ENCODE data around the gene DNAJB5. TPM values are rescaled to one million over a fixed set of nuclear protein-coding genes. Genes with fewer than 3 reads are reported as not detected.
A peak's percentile ranks its signal among the peaks of the same experiment; 100 is the strongest.
"Not testable (repeated sequence)": the region's sequence is repeated elsewhere in the genome, so short reads cannot be mapped to it uniquely, and the experiment has no call there.

DNAJB5 gene
- 15.3 TPM for total RNA-seq
- polyA plus RNA-seq: 89.8 TPM

DNA sequence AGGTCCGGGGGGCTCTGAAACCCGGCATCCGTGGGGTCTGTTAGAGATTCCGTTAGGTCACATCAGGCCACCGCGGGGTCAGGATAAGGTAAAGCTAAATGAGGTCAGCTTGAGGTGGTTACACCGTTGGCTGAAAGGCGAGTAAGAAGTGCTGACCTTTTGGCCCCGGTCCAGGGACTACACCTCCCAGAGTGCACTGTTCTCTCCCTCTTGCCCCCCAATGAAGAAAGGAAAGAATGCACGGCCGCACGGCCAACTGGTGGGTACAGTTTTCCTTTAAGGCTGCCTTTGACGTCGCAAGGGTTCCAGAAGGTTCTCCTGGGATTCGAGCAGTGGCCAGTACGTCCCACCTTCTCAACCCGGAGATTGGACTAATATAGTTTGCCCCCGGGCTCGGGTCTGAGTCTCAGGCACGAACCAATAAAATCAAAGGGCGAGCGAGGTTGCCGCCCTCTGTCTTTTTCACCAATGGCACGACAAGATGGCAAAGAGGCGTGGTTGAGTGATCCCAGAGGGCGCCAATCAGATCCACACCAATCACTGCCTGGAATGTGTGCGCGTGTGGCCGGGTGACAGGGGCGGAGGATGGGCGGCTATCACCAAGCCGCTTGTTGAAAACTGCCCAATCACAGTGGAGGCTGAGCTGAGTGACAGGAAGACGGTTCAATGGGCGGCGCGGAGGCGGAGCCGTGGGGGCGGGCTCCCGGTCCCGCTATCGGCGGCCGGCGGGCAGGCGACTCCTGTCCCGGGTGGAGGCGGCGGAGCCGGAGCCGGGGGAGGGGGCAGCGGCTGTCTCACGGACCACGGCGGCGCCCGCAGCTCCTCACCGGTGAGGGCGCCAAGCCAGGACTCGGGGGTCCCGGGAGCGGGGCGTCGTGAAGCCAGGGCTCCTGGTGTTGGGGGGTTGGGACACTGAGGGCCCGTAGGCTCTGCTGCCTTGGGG is at the start of gene DNAJB5:
TSS of gene DNAJB5 (plus strand) at position 743 of the 943 bp plus-strand sequence. CDS start 886 bp downstream, outside the sequence.
- H3K4me3 ChIP-seq (ENCODE audit: low read depth, low read length): peak within 1 kb of the TSS; percentile 70
- no peaks in the 10 kb centered on the region for H3K4me1 ChIP-seq (ENCODE audit: insufficient read depth)
- H3K36me3 ChIP-seq (ENCODE audit: insufficient read depth): no peaks in the 10 kb centered on the region
- H3K27ac ChIP-seq (ENCODE audit: low read depth): peak within 1 kb of the TSS; percentile 91
- peak; percentile 98 for DNase-seq (ENCODE audit: extremely low spot score)
- under 1% methylated on average over 65 of the region's 65 CpGs for WGBS

DNA sequence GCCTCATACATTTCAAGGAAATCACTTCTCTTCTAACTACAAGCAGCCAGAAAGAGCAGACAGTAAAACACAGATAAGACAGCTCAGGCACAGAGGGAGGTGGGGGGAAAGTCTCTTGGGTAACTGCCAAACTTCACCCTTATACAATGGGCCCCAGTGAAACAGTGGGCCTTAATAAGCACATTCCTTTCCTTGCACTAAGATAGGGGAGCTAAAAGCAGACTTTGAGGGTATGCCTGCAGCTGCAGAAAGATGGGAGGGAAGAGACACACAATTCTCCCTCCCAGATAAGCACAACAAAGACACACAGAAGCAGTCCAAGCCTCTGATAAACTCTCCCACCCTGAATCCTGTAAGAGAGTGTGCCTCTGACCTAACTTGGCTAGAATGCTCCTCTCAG is 49.6 kb upstream of the DNAJB5 start:
- H3K27ac ChIP-seq (ENCODE audit: low read depth); H3K4me1 ChIP-seq (ENCODE audit: insufficient read depth); DNase-seq (ENCODE audit: extremely low spot score); H3K4me3 ChIP-seq (ENCODE audit: low read depth, low read length); H3K36me3 ChIP-seq (ENCODE audit: insufficient read depth): not testable (repeated sequence)

GRCh38 chr9:34948451-34948850 is 41.1 kb upstream of the DNAJB5 start:
- DNase-seq (ENCODE audit: extremely low spot score): no peak
- Histone ChIP-seq H3K36me3 (ENCODE audit: insufficient read depth) (no peaks in the 10 kb centered on the region), H3K27ac (ENCODE audit: low read depth) (no peak overlapping the region), H3K4me3 (ENCODE audit: low read depth, low read length) (no peak overlapping the region), H3K4me1 (ENCODE audit: insufficient read depth) (no peaks in the 10 kb centered on the region)
- WGBS: 75% methylated on average over 2 of the region's 2 CpGs

- Histone ChIP-seq H3K27ac (ENCODE audit: low read depth) (no peak overlapping the region), H3K4me1 (ENCODE audit: insufficient read depth) (peaks cover 1% of the 10 kb centered on the region), H3K36me3 (ENCODE audit: insufficient read depth) (no peaks in the 10 kb centered on the region), H3K4me3 (ENCODE audit: low read depth, low read length) (no peak overlapping the region)
- DNase-seq (ENCODE audit: extremely low spot score): no peak
- 86% methylated on average over 2 of the region's 2 CpGs for WGBS
Measured at GRCh38 chr9:34954225-34954624, 35.3 kb upstream of the DNAJB5 start.

GRCh38 chr9:34956066-34956465 is 33.5 kb upstream of the DNAJB5 start:
- WGBS: 86% methylated on average over 7 of the region's 7 CpGs
- not testable (repeated sequence) for H3K36me3 ChIP-seq (ENCODE audit: insufficient read depth); H3K4me3 ChIP-seq (ENCODE audit: low read depth, low read length); H3K4me1 ChIP-seq (ENCODE audit: insufficient read depth); H3K27ac ChIP-seq (ENCODE audit: low read depth); DNase-seq (ENCODE audit: extremely low spot score)

DNA sequence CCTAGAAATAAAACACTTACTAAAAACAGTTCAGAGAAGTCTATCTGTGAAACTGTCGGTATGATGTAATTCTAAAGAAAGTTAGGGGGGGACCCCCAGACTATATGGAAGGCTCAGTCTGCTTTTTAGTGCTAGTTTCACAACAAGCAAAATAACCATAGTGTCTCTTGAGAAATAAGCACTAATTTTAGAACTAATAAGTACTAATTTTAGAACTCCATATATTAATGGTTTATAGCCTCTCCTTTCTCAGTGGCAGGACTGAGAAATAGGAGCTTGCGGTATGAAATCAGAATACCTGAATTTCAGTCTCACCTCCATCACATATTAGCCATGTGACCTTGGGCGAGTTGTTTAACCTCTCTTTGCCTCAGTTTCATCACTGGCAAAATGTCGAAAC is 32.9 kb upstream of the DNAJB5 start:
- no peak overlapping the region for H3K27ac ChIP-seq (ENCODE audit: low read depth)
- 85% methylated on average over 4 of the region's 4 CpGs for WGBS
- no peaks in the 10 kb centered on the region for H3K36me3 ChIP-seq (ENCODE audit: insufficient read depth)
- H3K4me1 ChIP-seq (ENCODE audit: insufficient read depth): peaks cover 1% of the 10 kb centered on the region
- DNase-seq (ENCODE audit: extremely low spot score): no peak
- H3K4me3 ChIP-seq (ENCODE audit: low read depth, low read length): no peak overlapping the region

- H3K36me3 ChIP-seq (ENCODE audit: insufficient read depth): no peaks in the 10 kb centered on the region
- no peak for DNase-seq (ENCODE audit: extremely low spot score)
- peaks cover 1% of the 10 kb centered on the region for H3K4me1 ChIP-seq (ENCODE audit: insufficient read depth)
- under 1% methylated on average over 95 of the region's 116 CpGs for WGBS
- H3K27ac ChIP-seq (ENCODE audit: low read depth): no peak within 1 kb of the TSS
- peak within 1 kb of the TSS; percentile 68 for H3K4me3 ChIP-seq (ENCODE audit: low read depth, low read length)
Measured at GRCh38 chr9:34957492-34958410, 31.8 kb upstream of the DNAJB5 start, which contains the start of gene PHF24. Gene PHF24 (plus strand): TSS chr9:34958285. CDS start chr9:34971299, 13,014 bp downstream.

GRCh38 chr9:34958411-34958982 is 31.0 kb upstream of the DNAJB5 start:
- WGBS: 12% methylated on average over 21 of the region's 21 CpGs
- H3K4me1 ChIP-seq (ENCODE audit: insufficient read depth): peaks cover 1% of the 10 kb centered on the region
- no peaks in the 10 kb centered on the region for H3K36me3 ChIP-seq (ENCODE audit: insufficient read depth)
- DNase-seq (ENCODE audit: extremely low spot score): no peak
- no peak overlapping the region for H3K27ac ChIP-seq (ENCODE audit: low read depth)
- H3K4me3 ChIP-seq (ENCODE audit: low read depth, low read length): peak overlapping the region; percentile 68

GRCh38 chr9:34959461-34959860 is 30.1 kb upstream of the DNAJB5 start:
- Histone ChIP-seq H3K36me3 (ENCODE audit: insufficient read depth) (no peaks in the 10 kb centered on the region), H3K4me1 (ENCODE audit: insufficient read depth) (no peaks in the 10 kb centered on the region), H3K4me3 (ENCODE audit: low read depth, low read length) (no peak overlapping the region), H3K27ac (ENCODE audit: low read depth) (no peak overlapping the region)
- DNase-seq (ENCODE audit: extremely low spot score): no peak
- WGBS: 88% methylated on average over 4 of the region's 4 CpGs

- H3K36me3 ChIP-seq (ENCODE audit: insufficient read depth): no peaks in the 10 kb centered on the region
- no peak for DNase-seq (ENCODE audit: extremely low spot score)
- no peak overlapping the region for H3K27ac ChIP-seq (ENCODE audit: low read depth)
- no peaks in the 10 kb centered on the region for H3K4me1 ChIP-seq (ENCODE audit: insufficient read depth)
- WGBS: 55% methylated on average over 5 of the region's 5 CpGs
- H3K4me3 ChIP-seq (ENCODE audit: low read depth, low read length): no peak overlapping the region
Measured at GRCh38 chr9:34961574-34962490, 27.7 kb upstream of the DNAJB5 start.

DNA sequence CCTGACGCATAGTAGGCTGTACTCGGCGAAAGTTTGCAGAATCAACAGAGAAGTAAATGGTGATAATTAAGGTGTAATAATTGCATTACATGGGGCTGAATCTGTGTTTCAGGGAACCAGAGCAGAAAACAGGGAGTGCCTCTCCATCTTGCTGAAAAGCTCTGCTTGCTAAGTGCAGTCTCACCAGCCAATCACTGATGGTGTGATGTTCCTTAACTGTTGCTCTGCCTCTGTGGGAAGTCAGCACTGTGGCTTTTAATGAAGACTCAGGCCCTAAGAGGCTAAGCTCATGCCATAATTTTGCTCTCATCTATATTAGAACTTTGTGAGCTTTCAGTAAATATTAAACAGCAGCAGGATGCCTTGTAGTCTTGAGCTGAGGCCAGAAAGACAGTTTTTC is 27.0 kb upstream of the DNAJB5 start:
- no peaks in the 10 kb centered on the region for H3K4me1 ChIP-seq (ENCODE audit: insufficient read depth)
- H3K27ac ChIP-seq (ENCODE audit: low read depth): no peak overlapping the region
- no peak for DNase-seq (ENCODE audit: extremely low spot score)
- H3K36me3 ChIP-seq (ENCODE audit: insufficient read depth): no peaks in the 10 kb centered on the region
- no peak overlapping the region for H3K4me3 ChIP-seq (ENCODE audit: low read depth, low read length)
- WGBS: 93% methylated on average over 3 of the region's 3 CpGs

GRCh38 chr9:34963552-34963951 is 26.0 kb upstream of the DNAJB5 start:
- Histone ChIP-seq H3K4me1 (ENCODE audit: insufficient read depth) (no peaks in the 10 kb centered on the region), H3K27ac (ENCODE audit: low read depth) (no peak overlapping the region), H3K36me3 (ENCODE audit: insufficient read depth) (no peaks in the 10 kb centered on the region), H3K4me3 (ENCODE audit: low read depth, low read length) (no peak overlapping the region)
- 67% methylated on average over 2 of the region's 2 CpGs for WGBS
- no peak for DNase-seq (ENCODE audit: extremely low spot score)
